ENCODE measurements around the gene NCCRP1.

The NCCRP1 gene

GRCh38 chr19:39179754-39180153, 17.0 kb upstream of the NCCRP1 start:
- DNase-seq (ENCODE audit: low read depth in 3 of 3), result no peak

- DNase-seq (ENCODE audit: low read depth in 3 of 3), result no peak
Measured at GRCh38 chr19:39180749-39181148, 16.0 kb upstream of the NCCRP1 start.

GRCh38 chr19:39181500-39182173, 15.1 kb upstream of the NCCRP1 start:
- DNase-seq (ENCODE audit: low read depth in 3 of 3), result no peak

DNA sequence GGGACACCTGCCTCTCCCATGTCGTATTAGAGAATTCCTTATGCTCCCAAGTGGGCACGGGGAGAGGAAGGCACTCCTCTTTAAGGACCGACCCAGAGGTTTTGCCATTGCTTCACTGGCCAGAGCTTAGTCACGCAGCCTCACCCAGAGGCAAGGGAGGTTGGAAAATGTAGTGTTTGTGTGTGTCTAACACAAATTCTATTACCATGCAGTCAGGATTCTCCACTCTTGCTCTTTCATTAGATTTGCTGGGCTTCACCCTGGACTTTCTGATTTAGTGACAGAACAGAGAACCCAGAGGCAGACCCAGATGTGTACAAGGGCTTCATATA, 14.6 kb upstream of the NCCRP1 start:
- no peak for DNase-seq (ENCODE audit: low read depth in 3 of 3)

DNA sequence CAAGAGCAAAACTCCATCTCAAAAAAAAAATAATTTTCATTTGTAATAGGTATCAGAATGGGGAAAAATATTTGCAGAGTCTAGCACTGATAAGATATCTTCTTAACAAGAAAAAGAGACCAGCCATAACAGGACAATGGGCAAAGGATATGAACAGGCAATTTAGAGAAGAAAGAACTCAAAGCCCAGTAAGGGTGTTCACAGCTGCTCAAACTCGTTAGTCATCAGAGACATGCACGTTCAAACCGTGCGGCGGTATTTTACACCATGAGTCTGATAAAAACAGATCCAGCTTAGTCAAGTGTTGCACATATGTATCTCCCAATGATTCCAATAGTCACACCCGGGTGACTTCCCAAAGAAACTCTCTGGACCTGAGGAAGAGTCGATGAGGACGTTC, 13.7 kb upstream of the NCCRP1 start:
- DNase-seq (ENCODE audit: low read depth in 3 of 3), result no peak

DNA sequence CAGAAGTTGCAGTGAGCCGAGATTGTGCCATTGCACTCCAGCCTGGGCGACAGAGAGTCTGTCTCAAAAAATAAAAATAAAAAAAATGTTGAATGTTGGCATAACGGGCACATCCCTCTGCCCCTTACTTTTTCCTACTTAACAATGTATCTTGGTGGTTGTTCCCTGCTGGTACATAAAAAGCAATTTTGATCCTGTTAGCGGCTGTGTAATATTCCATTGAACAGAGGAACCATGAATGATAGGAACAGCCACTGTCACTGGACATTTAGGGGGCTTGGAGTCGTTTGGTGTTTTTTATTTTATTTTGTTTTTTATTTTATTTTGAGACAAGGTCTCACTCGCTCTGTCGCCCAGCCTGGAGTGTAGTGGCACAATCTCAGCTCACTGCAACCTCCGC, 10.4 kb upstream of the NCCRP1 start:
- DNase-seq (ENCODE audit: low read depth in 3 of 3), result no peak

DNA sequence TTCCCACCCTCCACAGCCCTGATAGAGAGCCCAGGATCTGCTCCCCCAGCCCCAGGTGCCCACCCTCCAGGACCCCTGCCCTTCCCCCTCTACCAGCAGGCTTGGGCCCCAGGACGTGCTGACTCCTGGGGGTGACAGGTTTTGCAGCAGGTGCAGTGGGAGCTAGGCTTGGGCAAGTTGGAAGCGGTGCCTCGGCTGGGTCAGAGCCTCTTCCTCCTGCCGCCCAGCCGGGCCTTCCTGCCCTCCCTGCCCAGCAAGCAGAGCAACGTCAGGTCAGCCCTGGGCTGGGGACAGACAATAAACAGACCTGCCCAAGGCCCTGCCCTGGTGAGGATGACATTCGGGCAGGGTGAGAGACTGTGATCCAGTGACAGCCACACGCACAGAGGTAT, 9.2 kb upstream of the NCCRP1 start:
- no peak for DNase-seq (ENCODE audit: low read depth in 3 of 3)

- DNase-seq (ENCODE audit: low read depth in 3 of 3), result no peak
Measured at GRCh38 chr19:39188960-39189359, 7.8 kb upstream of the NCCRP1 start.

DNA sequence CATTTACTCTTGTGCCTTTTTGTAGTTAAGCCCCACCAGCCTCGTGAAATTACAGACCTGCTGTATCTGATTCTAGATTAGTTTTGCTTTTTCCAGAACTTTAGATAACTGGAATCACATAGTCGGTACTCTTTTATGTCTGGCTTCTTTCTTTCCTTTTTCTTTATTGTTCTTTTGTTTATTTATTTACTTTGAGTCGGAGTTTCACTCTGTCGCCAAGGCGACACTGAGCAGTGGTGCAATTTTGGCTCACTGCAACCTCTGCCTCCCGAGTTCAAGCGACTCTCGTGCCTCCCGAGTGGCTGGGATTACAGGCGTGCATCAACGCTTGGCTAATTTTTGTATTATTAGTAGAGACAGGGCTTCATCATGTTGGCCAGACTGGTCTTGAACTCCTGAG, 6.0 kb upstream of the NCCRP1 start:
- DNase-seq (ENCODE audit: low read depth in 3 of 3), result no peak

DNA sequence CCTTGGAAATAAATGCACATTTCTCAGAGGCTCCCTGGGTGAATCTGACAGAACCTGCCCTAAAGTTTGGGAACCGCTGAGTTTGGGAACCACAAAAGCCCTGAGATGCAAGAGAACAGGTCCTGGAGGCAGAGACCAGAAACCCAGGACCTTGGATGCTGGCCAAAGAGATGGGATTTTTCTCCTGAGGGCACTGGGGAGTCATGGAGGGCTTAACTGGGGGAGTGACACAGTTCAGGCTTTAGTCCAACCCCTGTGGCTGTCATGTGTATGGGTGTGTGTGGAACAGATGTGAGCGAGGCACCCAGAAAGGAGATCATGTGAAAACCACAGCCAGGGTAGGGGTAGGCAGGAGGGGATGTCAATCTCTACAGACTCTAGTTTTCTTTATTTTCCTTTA, 3.9 kb upstream of the NCCRP1 start:
- DNase-seq (ENCODE audit: low read depth in 3 of 3), result no peak

DNA sequence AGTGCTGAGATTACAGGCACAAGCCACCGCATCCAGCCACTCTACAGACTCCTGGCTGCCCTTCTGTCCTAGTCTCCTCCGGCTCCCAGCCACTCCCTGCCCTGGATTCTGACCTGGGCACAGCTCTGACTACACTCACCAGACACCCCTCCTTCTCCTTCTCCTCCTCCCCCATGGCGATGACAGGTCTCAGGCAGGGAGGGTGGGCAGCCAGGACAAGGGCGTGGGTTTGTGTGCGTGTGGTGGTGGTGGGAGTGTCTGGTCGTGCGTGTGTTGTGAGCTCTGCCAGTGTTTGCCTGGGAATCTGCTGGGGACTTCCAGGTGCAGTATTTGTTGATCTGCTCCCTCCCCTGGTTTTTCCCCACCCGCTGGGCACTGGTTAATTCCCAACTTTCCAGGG, 3.0 kb upstream of the NCCRP1 start:
- no peak for DNase-seq (ENCODE audit: low read depth in 3 of 3)

- no peak for DNase-seq (ENCODE audit: low read depth in 3 of 3)
Measured at GRCh38 chr19:39194832-39195542, 1.8 kb upstream of the NCCRP1 start.

GRCh38 chr19:39195755-39196154, 1.0 kb upstream of the NCCRP1 start:
- DNase-seq (ENCODE audit: low read depth in 3 of 3), result no peak

DNA sequence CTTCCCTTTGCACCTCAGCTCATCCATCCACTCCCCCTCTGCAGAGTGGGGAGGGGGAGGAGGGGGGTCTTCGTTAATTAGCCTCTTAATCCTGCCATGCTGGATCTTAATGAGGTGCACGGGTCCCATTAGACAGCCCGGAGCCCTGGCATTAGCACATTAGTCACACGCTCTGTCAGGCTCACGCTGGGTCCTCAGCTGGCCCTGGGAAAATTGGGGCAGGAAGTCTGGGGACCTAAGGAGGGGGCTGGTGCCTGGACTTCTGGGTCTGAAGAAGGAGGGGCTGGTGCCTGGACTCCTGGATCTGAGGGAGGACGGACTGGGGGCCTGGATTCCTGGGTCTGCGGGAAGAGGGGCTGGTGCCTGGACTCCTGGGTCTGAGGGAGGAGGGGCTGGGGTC, 444 bp upstream of the NCCRP1 start:
- no peak for DNase-seq (ENCODE audit: low read depth in 3 of 3)

DNA sequence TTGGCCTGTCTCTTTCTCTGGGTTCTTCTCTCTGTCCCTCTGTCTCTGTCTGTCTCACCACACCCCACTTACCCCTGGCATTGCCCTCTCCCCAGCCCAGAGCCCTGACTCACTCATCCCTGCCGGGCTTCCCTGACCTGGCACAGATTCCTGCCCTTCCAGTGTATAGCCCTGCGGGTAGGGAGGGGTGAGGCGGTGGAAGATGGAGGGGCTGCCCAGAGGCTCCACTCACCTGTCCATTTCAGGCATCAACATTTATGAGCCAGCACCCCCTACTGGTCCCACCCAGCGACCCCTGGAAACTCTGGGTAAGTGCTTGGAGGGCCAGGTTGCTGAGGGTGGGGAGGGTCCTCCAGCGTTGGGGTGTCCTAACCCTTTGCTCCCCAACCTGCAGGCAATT, 1.0 kb downstream of the NCCRP1 start:
- DNase-seq (ENCODE audit: low read depth in 3 of 3), result no peak

DNA sequence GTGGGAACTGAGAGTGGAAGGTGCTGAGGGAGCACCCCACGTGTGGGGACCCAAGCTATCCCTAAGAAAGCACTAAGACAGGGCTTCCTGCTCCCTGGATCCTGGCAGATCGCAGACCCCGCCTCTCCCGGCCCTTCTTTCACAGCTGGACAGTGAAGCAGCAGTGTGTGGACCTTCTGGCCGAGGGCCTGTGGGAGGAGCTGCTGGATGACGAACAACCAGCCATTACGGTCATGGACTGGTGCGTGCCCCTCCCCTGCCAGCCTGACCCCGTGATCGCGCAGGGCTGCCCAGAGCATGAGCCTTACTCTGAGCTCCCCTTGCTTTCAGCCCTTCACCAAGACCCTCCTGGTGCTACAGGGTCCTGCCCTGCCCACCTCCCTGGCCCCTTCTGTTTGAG, 2.3 kb downstream of the NCCRP1 start:
- DNase-seq (ENCODE audit: low read depth in 3 of 3), result no peak

- no peak for DNase-seq (ENCODE audit: low read depth in 3 of 3)
Measured at GRCh38 chr19:39200066-39200802, 3.5 kb downstream of the NCCRP1 start.

DNA sequence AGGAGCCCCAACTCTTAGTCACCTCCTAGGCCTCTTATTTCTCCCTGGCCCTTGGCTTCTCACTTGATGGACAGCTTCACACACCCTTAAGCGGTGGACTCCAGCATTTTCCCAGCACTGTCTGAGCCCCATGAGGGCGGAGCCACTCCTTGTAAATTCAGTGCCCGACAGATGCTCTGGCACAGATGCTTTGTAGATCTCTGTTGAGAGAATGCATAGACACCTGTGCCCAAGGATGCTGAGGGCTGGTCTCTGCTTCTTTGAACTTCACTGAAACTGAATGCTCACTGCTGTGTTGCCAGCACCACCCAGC, 4.0 kb downstream of the NCCRP1 start:
- DNase-seq (ENCODE audit: low read depth in 3 of 3), result no peak

DNA sequence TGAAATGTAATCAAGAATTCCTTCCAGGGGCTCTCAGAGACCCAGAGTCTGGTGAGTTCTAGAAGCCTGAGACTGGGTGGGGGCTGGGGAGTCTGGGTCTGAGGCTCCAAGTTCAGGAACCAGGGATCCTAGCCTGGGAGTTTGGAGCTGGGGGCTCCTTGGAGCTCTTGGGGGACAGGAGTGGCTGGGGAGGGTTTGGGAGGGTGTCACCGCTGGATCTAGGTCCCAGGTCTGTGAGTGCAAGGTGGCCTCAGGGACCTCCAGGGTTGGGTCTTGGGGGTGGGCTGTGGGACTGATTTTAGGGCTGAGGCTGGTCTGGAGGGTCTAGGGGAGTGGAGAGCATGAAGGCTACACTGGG, 6.2 kb downstream of the NCCRP1 start:
- no peak for DNase-seq (ENCODE audit: low read depth in 3 of 3)

GRCh38 chr19:39203372-39204341, 6.9 kb downstream of the NCCRP1 start, which contains the start of gene SYCN:
SYCN (minus strand) TSS chr19:39204263; CDS start chr19:39204254, 9 bp downstream.
- DNase-seq (ENCODE audit: low read depth in 3 of 3), result no peak

DNA sequence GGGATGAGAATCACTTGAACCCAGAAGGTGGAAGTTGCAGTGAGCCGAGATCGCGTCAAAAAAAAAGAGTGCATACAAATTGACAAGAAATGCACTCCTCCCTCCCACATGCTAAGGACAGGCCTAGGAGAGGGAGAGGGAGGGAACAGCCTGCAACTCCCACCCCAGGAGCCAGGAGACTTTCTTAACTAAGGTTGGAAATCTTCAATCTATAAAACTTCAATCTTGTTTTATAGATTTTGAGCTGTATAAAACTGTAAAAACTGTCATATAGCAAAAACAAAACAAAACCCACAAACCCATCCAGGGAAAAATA, 8.6 kb downstream of the NCCRP1 start:
- no peak for DNase-seq (ENCODE audit: low read depth in 3 of 3)

DNA sequence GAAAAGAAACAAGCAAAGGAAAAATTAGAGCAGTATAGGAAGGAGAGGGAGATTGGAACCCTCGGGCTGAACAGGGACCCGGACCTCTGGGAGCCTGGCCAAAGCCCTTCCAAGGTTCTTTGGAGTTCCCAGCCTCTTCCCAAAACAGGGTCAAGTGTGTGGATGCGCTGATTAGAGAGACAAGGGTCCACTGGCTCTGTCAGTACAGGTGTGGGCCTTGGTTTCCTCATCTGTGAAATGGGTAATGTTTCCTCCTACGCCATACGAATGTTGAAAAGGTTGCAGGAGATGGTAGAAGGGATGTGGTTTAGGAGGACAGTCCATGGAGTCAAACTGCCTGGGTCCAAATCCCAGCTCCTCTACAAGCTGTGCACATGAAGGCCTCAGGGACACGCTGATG, 9.4 kb downstream of the NCCRP1 start:
- DNase-seq (ENCODE audit: low read depth in 3 of 3), result no peak

All from stimulated activated CD4-positive, alpha-beta T cell treated with anti-CD3 and anti-CD28 coated beads, TNF-alpha, amount 100 ng/mL, for 48 hours (primary cell).